ENCODE data around the gene TRIO. TPM values are rescaled to one million over a fixed set of nuclear protein-coding genes. Genes with fewer than 3 reads are reported as not detected.
"Not testable (repeated sequence)": the region's sequence is repeated elsewhere in the genome, so short reads cannot be mapped to it uniquely, and the experiment has no call there.

The TRIO gene
- total RNA-seq (2014; rRNA removed; shearing (Covaris generic)): 62.2 and 99.6 TPM in 2 replicates

- Histone ChIP-seq H3K9me3 (replicated peaks) (no peaks in the 10 kb centered on the region), H3K27ac (peak within 1 kb of the TSS; percentile 82), H3K36me3 (peaks cover 26% of the 10 kb centered on the region), H3K27me3 (replicated peaks) (no peaks in the 10 kb centered on the region), H3K4me3 (peak within 1 kb of the TSS; percentile 97), H3K4me1 (replicated peaks) (peaks cover 36% of the 10 kb centered on the region)
- DNase-seq (ENCODE audit: low read depth in 1 of 2, low spot score in 2 of 2): peak; percentile 92 to 95
Measured at GRCh38 chr5:14142827-14143545, at the start of gene TRIO. Gene TRIO (plus strand): TSS chr5:14143342. CDS start chr5:14143726, 384 bp downstream.

- DNase-seq (ENCODE audit: low read depth in 1 of 2, low spot score in 2 of 2); H3K27ac ChIP-seq; H3K4me1 ChIP-seq (replicated peaks); H3K4me3 ChIP-seq; H3K9me3 ChIP-seq (replicated peaks); H3K36me3 ChIP-seq; H3K27me3 ChIP-seq (replicated peaks): not testable (repeated sequence)
Measured at GRCh38 chr5:14097380-14097779, 45.8 kb upstream of the TRIO start.

GRCh38 chr5:14097998-14098471 lies 45.1 kb upstream of the TRIO start:
- no peaks in the 10 kb centered on the region for H3K27me3 ChIP-seq (replicated peaks)
- no peak overlapping the region for H3K4me3 ChIP-seq
- no peaks in the 10 kb centered on the region for H3K36me3 ChIP-seq
- H3K9me3 ChIP-seq (replicated peaks): peaks cover 2% of the 10 kb centered on the region
- no peak overlapping the region for H3K27ac ChIP-seq
- DNase-seq (ENCODE audit: low read depth in 1 of 2, low spot score in 2 of 2): no peak
- H3K4me1 ChIP-seq (replicated peaks): peaks cover 9% of the 10 kb centered on the region; the same call in 1 of the 2 replicates

- H3K27ac ChIP-seq: no peak overlapping the region
- no peak for DNase-seq (ENCODE audit: low read depth in 1 of 2, low spot score in 2 of 2)
- H3K9me3 ChIP-seq (replicated peaks): peaks cover 5% of the 10 kb centered on the region
- no peak overlapping the region for H3K4me3 ChIP-seq
- peaks cover 17% of the 10 kb centered on the region for H3K4me1 ChIP-seq (replicated peaks)
- H3K27me3 ChIP-seq (replicated peaks): no peaks in the 10 kb centered on the region
- H3K36me3 ChIP-seq: no peaks in the 10 kb centered on the region
Measured at GRCh38 chr5:14100281-14100680, 42.9 kb upstream of the TRIO start.

GRCh38 chr5:14101922-14102321 lies 41.2 kb upstream of the TRIO start:
- Histone ChIP-seq H3K27me3 (replicated peaks) (no peaks in the 10 kb centered on the region), H3K27ac (no peak overlapping the region), H3K4me1 (replicated peaks) (peaks cover 31% of the 10 kb centered on the region), H3K4me3 (no peak overlapping the region), H3K9me3 (replicated peaks) (peaks cover 5% of the 10 kb centered on the region), H3K36me3 (no peaks in the 10 kb centered on the region)
- no peak for DNase-seq (ENCODE audit: low read depth in 1 of 2, low spot score in 2 of 2)

- no peak overlapping the region for H3K4me3 ChIP-seq
- no peaks in the 10 kb centered on the region for H3K27me3 ChIP-seq (replicated peaks)
- no peak overlapping the region; the same call in 1 of the 2 replicates for H3K27ac ChIP-seq
- DNase-seq (ENCODE audit: low read depth in 1 of 2, low spot score in 2 of 2): no peak
- peaks cover 5% of the 10 kb centered on the region for H3K9me3 ChIP-seq (replicated peaks)
- H3K4me1 ChIP-seq (replicated peaks): peaks cover 33% of the 10 kb centered on the region
- H3K36me3 ChIP-seq: no peaks in the 10 kb centered on the region
Measured at GRCh38 chr5:14102666-14103065, 40.5 kb upstream of the TRIO start.

GRCh38 chr5:14105718-14106410 lies 37.3 kb upstream of the TRIO start:
- H3K9me3 ChIP-seq (replicated peaks): peaks cover 5% of the 10 kb centered on the region
- H3K36me3 ChIP-seq: no peaks in the 10 kb centered on the region
- H3K4me1 ChIP-seq (replicated peaks): peaks cover 53% of the 10 kb centered on the region
- no peak overlapping the region for H3K4me3 ChIP-seq
- H3K27me3 ChIP-seq (replicated peaks): no peaks in the 10 kb centered on the region
- DNase-seq (ENCODE audit: low read depth in 1 of 2, low spot score in 2 of 2): peak; percentile 91 to 95
- peak overlapping the region; percentile 92 for H3K27ac ChIP-seq

- Histone ChIP-seq H3K27me3 (replicated peaks) (no peaks in the 10 kb centered on the region), H3K36me3 (no peaks in the 10 kb centered on the region), H3K4me3 (no peak overlapping the region), H3K9me3 (replicated peaks) (peaks cover 5% of the 10 kb centered on the region), H3K4me1 (replicated peaks) (peaks cover 53% of the 10 kb centered on the region), H3K27ac (peak overlapping the region; percentile 47)
- DNase-seq (ENCODE audit: low read depth in 1 of 2, low spot score in 2 of 2): peak in 1 of 2 experiments; percentile 12
Measured at GRCh38 chr5:14107536-14107935, 35.6 kb upstream of the TRIO start.

GRCh38 chr5:14108170-14108996 lies 34.8 kb upstream of the TRIO start:
- Histone ChIP-seq H3K4me1 (replicated peaks) (peaks cover 49% of the 10 kb centered on the region), H3K27me3 (replicated peaks) (no peaks in the 10 kb centered on the region), H3K4me3 (no peak overlapping the region), H3K27ac (peak overlapping the region; percentile 58), H3K9me3 (replicated peaks) (no peaks in the 10 kb centered on the region; the same call in 1 of the 2 replicates), H3K36me3 (no peaks in the 10 kb centered on the region)
- peak; percentile 80 to 81 for DNase-seq (ENCODE audit: low read depth in 1 of 2, low spot score in 2 of 2)

- peaks cover 49% of the 10 kb centered on the region for H3K4me1 ChIP-seq (replicated peaks)
Measured at GRCh38 chr5:14109041-14109747, 33.9 kb upstream of the TRIO start.

GRCh38 chr5:14109771-14110170 lies 33.4 kb upstream of the TRIO start:
- H3K4me3 ChIP-seq: no peak overlapping the region
- no peaks in the 10 kb centered on the region for H3K9me3 ChIP-seq (replicated peaks)
- H3K36me3 ChIP-seq: no peaks in the 10 kb centered on the region
- no peak for DNase-seq (ENCODE audit: low read depth in 1 of 2, low spot score in 2 of 2)
- H3K4me1 ChIP-seq (replicated peaks): peaks cover 47% of the 10 kb centered on the region
- no peaks in the 10 kb centered on the region for H3K27me3 ChIP-seq (replicated peaks)
- no peak overlapping the region; the same call in 1 of the 2 replicates for H3K27ac ChIP-seq

More at GRCh38 chr5:14109041-14109747, 33.9 kb upstream of the TRIO start:
- Histone ChIP-seq H3K27me3 (replicated peaks) (no peaks in the 10 kb centered on the region), H3K27ac (peak overlapping the region; percentile 58), H3K4me3 (no peak overlapping the region), H3K9me3 (replicated peaks) (no peaks in the 10 kb centered on the region), H3K36me3 (no peaks in the 10 kb centered on the region)
- no peak for DNase-seq (ENCODE audit: low read depth in 1 of 2, low spot score in 2 of 2)

- no peak for DNase-seq (ENCODE audit: low read depth in 1 of 2, low spot score in 2 of 2)
- Histone ChIP-seq H3K9me3 (replicated peaks) (no peaks in the 10 kb centered on the region), H3K4me3 (no peak overlapping the region), H3K36me3 (no peaks in the 10 kb centered on the region), H3K4me1 (replicated peaks) (peaks cover 42% of the 10 kb centered on the region), H3K27me3 (replicated peaks) (no peaks in the 10 kb centered on the region), H3K27ac (no peak overlapping the region)
Measured at GRCh38 chr5:14110196-14110595, 32.9 kb upstream of the TRIO start.

- Histone ChIP-seq H3K4me1 (replicated peaks) (peaks cover 38% of the 10 kb centered on the region), H3K9me3 (replicated peaks) (no peaks in the 10 kb centered on the region), H3K27me3 (replicated peaks) (no peaks in the 10 kb centered on the region), H3K4me3 (no peak overlapping the region), H3K27ac (no peak overlapping the region), H3K36me3 (no peaks in the 10 kb centered on the region)
- DNase-seq (ENCODE audit: low read depth in 1 of 2, low spot score in 2 of 2): no peak
Measured at GRCh38 chr5:14110680-14111079, 32.5 kb upstream of the TRIO start.
